Measurements from ENCODE around the gene PPP2R5B.

The PPP2R5B gene

GRCh38 chr11:64947208-64947814 lies 22.8 kb downstream of the PPP2R5B start:
- no peaks in the 10 kb centered on the region; the same call in 1 of the 2 replicates for H3K27me3 ChIP-seq (ENCODE audit: control insufficient read depth, insufficient read depth, low read length)
- H3K4me1 ChIP-seq (ENCODE audit: control insufficient read depth, insufficient read depth, low read length): no peaks in the 10 kb centered on the region
- WGBS (ENCODE audit: insufficient coverage, insufficient read length): no CpG with 5 or more reads among the region's 5 CpGs
- no peaks in the 10 kb centered on the region for H3K9me3 ChIP-seq (ENCODE audit: control insufficient read depth, insufficient read depth, low read length)
- no peak overlapping the region for H3K27ac ChIP-seq (ENCODE audit: low read length)
- no peak for DNase-seq (ENCODE audit: low read depth, low spot score)
- H3K36me3 ChIP-seq (ENCODE audit: control insufficient read depth, insufficient read depth, low read length): no peaks in the 10 kb centered on the region
- H3K4me3 ChIP-seq (ENCODE audit: low read length): no peak overlapping the region

GRCh38 chr11:64951529-64951928 lies 27.0 kb downstream of the PPP2R5B start:
- no CpG with 5 or more reads among the region's 4 CpGs for WGBS (ENCODE audit: insufficient coverage, insufficient read length)
- Histone ChIP-seq H3K4me1 (ENCODE audit: control insufficient read depth, insufficient read depth, low read length) (no peaks in the 10 kb centered on the region), H3K36me3 (ENCODE audit: control insufficient read depth, insufficient read depth, low read length) (no peaks in the 10 kb centered on the region), H3K27me3 (ENCODE audit: control insufficient read depth, insufficient read depth, low read length) (no peaks in the 10 kb centered on the region), H3K9me3 (ENCODE audit: control insufficient read depth, insufficient read depth, low read length) (no peaks in the 10 kb centered on the region), H3K4me3 (ENCODE audit: low read length) (no peak overlapping the region), H3K27ac (ENCODE audit: low read length) (no peak overlapping the region)
- DNase-seq (ENCODE audit: low read depth, low spot score): no peak

- H3K27me3 ChIP-seq (ENCODE audit: control insufficient read depth, insufficient read depth, low read length): no peaks in the 10 kb centered on the region
- H3K4me1 ChIP-seq (ENCODE audit: control insufficient read depth, insufficient read depth, low read length): no peaks in the 10 kb centered on the region
- no peak overlapping the region for H3K27ac ChIP-seq (ENCODE audit: low read length)
- H3K9me3 ChIP-seq (ENCODE audit: control insufficient read depth, insufficient read depth, low read length): no peaks in the 10 kb centered on the region
- H3K4me3 ChIP-seq (ENCODE audit: low read length): no peak overlapping the region
- WGBS (ENCODE audit: insufficient coverage, insufficient read length): no CpG with 5 or more reads among the region's 5 CpGs
- no peaks in the 10 kb centered on the region for H3K36me3 ChIP-seq (ENCODE audit: control insufficient read depth, insufficient read depth, low read length)
- no peak for DNase-seq (ENCODE audit: low read depth, low spot score)
Observed at GRCh38 chr11:64954201-64954600, 29.7 kb downstream of the PPP2R5B start.

- no peak overlapping the region for H3K4me3 ChIP-seq (ENCODE audit: low read length)
- H3K36me3 ChIP-seq (ENCODE audit: control insufficient read depth, insufficient read depth, low read length): no peaks in the 10 kb centered on the region
- H3K27ac ChIP-seq (ENCODE audit: low read length): no peak overlapping the region
- DNase-seq (ENCODE audit: low read depth, low spot score): no peak
- WGBS (ENCODE audit: insufficient coverage, insufficient read length): no CpG with 5 or more reads among the region's 3 CpGs
- no peaks in the 10 kb centered on the region for H3K9me3 ChIP-seq (ENCODE audit: control insufficient read depth, insufficient read depth, low read length)
- no peaks in the 10 kb centered on the region for H3K4me1 ChIP-seq (ENCODE audit: control insufficient read depth, insufficient read depth, low read length)
- no peaks in the 10 kb centered on the region for H3K27me3 ChIP-seq (ENCODE audit: control insufficient read depth, insufficient read depth, low read length)
Observed at GRCh38 chr11:64959498-64959897, 35.0 kb downstream of the PPP2R5B start.

DNA sequence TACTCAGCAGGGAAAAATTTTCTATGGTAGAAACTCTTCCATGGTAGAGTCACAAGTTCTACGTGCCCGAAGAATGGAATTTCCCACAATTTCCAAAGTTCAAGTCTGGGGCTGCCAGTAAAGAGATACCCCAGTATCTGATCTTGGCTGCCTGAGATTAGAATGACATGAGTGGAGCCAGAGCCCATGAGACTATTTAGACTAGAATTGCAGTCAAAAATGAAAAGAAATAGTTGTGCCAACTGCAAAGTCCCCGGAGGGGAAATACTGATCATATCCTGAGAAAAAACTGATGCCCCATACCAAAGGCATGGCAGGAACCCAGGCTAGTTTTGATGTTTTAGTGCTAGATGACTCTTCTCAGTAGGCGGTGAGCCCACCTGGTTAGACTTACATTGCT lies 36.2 kb downstream of the PPP2R5B start:
- no peak for DNase-seq (ENCODE audit: low read depth, low spot score)
- Histone ChIP-seq H3K9me3 (ENCODE audit: control insufficient read depth, insufficient read depth, low read length) (no peaks in the 10 kb centered on the region), H3K4me1 (ENCODE audit: control insufficient read depth, insufficient read depth, low read length) (no peaks in the 10 kb centered on the region), H3K4me3 (ENCODE audit: low read length) (no peak overlapping the region), H3K27me3 (ENCODE audit: control insufficient read depth, insufficient read depth, low read length) (no peaks in the 10 kb centered on the region), H3K27ac (ENCODE audit: low read length) (no peak overlapping the region), H3K36me3 (ENCODE audit: control insufficient read depth, insufficient read depth, low read length) (no peaks in the 10 kb centered on the region)
- no CpG with 5 or more reads among the region's 4 CpGs for WGBS (ENCODE audit: insufficient coverage, insufficient read length)

GRCh38 chr11:64963072-64963631 lies 38.7 kb downstream of the PPP2R5B start:
- Histone ChIP-seq H3K36me3 (ENCODE audit: control insufficient read depth, insufficient read depth, low read length) (no peaks in the 10 kb centered on the region), H3K27ac (ENCODE audit: low read length) (no peak overlapping the region), H3K9me3 (ENCODE audit: control insufficient read depth, insufficient read depth, low read length) (no peaks in the 10 kb centered on the region), H3K27me3 (ENCODE audit: control insufficient read depth, insufficient read depth, low read length) (no peaks in the 10 kb centered on the region), H3K4me1 (ENCODE audit: control insufficient read depth, insufficient read depth, low read length) (no peaks in the 10 kb centered on the region), H3K4me3 (ENCODE audit: low read length) (no peak overlapping the region)
- WGBS (ENCODE audit: insufficient coverage, insufficient read length): no CpG with 5 or more reads among the region's 5 CpGs
- no peak for DNase-seq (ENCODE audit: low read depth, low spot score)

- no peaks in the 10 kb centered on the region for H3K9me3 ChIP-seq (ENCODE audit: control insufficient read depth, insufficient read depth, low read length)
- H3K36me3 ChIP-seq (ENCODE audit: control insufficient read depth, insufficient read depth, low read length): no peaks in the 10 kb centered on the region
- H3K4me3 ChIP-seq (ENCODE audit: low read length): no peak overlapping the region
- no peak for DNase-seq (ENCODE audit: low read depth, low spot score)
- no CpG with 5 or more reads among the region's 3 CpGs for WGBS (ENCODE audit: insufficient coverage, insufficient read length)
- H3K27me3 ChIP-seq (ENCODE audit: control insufficient read depth, insufficient read depth, low read length): no peaks in the 10 kb centered on the region
- H3K4me1 ChIP-seq (ENCODE audit: control insufficient read depth, insufficient read depth, low read length): no peaks in the 10 kb centered on the region
- H3K27ac ChIP-seq (ENCODE audit: low read length): no peak overlapping the region
Observed at GRCh38 chr11:64967375-64967774, 42.9 kb downstream of the PPP2R5B start.

GRCh38 chr11:64969209-64969608 lies 44.7 kb downstream of the PPP2R5B start:
- H3K4me1 ChIP-seq (ENCODE audit: control insufficient read depth, insufficient read depth, low read length): no peaks in the 10 kb centered on the region
- WGBS (ENCODE audit: insufficient coverage, insufficient read length): no CpG with 5 or more reads among the region's 5 CpGs
- H3K9me3 ChIP-seq (ENCODE audit: control insufficient read depth, insufficient read depth, low read length): no peaks in the 10 kb centered on the region
- no peaks in the 10 kb centered on the region for H3K36me3 ChIP-seq (ENCODE audit: control insufficient read depth, insufficient read depth, low read length)
- H3K27me3 ChIP-seq (ENCODE audit: control insufficient read depth, insufficient read depth, low read length): no peaks in the 10 kb centered on the region
- no peak for DNase-seq (ENCODE audit: low read depth, low spot score)
- no peak overlapping the region for H3K27ac ChIP-seq (ENCODE audit: low read length)
- no peak overlapping the region for H3K4me3 ChIP-seq (ENCODE audit: low read length)

DNA sequence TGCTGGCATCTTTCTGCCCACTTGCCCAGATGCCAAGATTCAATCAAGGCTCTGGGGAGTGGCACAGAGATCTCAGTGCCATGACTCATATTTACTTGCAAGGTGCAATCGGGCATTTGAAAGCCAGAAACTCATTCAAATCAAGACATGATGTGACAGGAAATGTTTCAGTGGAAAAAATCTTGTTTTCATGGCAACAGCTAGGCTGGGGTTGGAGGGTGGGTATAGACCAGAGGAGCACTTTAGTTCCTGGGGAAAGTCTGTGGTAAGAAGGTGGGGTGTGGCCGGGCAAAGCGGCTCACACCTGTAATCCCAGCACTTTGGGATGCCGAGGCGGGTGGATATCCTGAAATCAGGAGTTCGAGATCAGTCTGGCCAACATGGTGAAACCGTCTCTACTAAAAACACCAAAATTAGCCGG lies 46.3 kb downstream of the PPP2R5B start:
- Histone ChIP-seq H3K4me1 (ENCODE audit: control insufficient read depth, insufficient read depth, low read length) (no peaks in the 10 kb centered on the region), H3K36me3 (ENCODE audit: control insufficient read depth, insufficient read depth, low read length) (no peaks in the 10 kb centered on the region), H3K4me3 (ENCODE audit: low read length) (no peak overlapping the region), H3K27me3 (ENCODE audit: control insufficient read depth, insufficient read depth, low read length) (no peaks in the 10 kb centered on the region), H3K27ac (ENCODE audit: low read length) (no peak overlapping the region), H3K9me3 (ENCODE audit: control insufficient read depth, insufficient read depth, low read length) (no peaks in the 10 kb centered on the region)
- no CpG with 5 or more reads among the region's 8 CpGs for WGBS (ENCODE audit: insufficient coverage, insufficient read length)
- no peak for DNase-seq (ENCODE audit: low read depth, low spot score)

DNA sequence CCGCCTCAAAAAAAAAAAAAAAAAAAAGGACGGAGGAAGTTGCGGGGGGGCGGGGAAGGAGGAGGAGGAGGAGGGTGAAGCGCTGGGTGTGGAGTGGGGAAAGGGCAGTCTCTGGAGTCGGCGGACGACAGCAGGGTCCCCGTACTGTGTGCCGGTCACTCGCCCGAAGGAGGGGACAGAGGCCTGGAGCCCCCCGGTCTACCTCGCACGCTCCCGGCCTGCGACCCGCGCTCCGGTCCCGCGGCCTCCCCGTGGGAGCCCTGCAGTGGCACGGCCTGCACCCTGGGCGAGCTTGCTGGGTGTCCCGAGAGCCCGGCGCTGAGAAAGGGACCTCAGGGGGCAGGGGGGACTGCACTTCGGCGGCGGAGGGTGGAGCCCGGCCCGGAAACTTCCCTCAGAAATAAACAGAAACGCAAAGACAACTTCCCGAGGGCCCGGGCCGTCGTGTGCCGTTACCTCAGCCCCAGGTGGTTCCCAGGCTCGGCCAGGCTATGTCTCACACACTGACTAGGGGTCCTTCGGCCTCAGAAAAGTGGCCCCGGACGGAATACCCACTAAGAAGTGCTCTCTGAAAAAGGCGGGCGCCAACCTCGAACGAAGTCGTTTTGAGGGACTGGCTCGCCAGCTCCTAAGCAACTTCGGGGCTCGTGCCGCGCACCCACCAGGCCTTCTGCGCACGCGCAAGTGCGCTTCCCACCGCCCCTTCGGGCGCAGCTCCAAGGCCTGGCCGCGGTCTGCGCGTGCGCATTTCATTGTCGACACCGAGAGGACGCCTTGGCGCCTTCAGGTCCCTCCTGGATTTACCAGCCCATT lies 47.1 kb downstream of the PPP2R5B start, which contains the start of gene MAJIN:
Gene MAJIN (minus strand): TSS at position 688 of the 813 bp plus-strand sequence. CDS start 12,703 bp downstream, outside the sequence.
- Histone ChIP-seq H3K27ac (ENCODE audit: low read length) (no peak within 1 kb of the TSS), H3K4me3 (ENCODE audit: low read length) (no peak within 1 kb of the TSS), H3K27me3 (ENCODE audit: control insufficient read depth, insufficient read depth, low read length) (no peaks in the 10 kb centered on the region), H3K36me3 (ENCODE audit: control insufficient read depth, insufficient read depth, low read length) (no peaks in the 10 kb centered on the region), H3K4me1 (ENCODE audit: control insufficient read depth, insufficient read depth, low read length) (no peaks in the 10 kb centered on the region), H3K9me3 (ENCODE audit: control insufficient read depth, insufficient read depth, low read length) (no peaks in the 10 kb centered on the region)
- no CpG with 5 or more reads among the region's 69 CpGs for WGBS (ENCODE audit: insufficient coverage, insufficient read length)
- no peak for DNase-seq (ENCODE audit: low read depth, low spot score)

All from iPS DF 6.9 (cell line).